Renal cortical epithelial cell (primary cell): ENCODE results near the gene AOPEP. TPM values are rescaled to one million over a fixed set of nuclear protein-coding genes. Genes with fewer than 3 reads are reported as not detected.

ENCODE experiments used
- DNase-seq: peaks from one replicate; pipeline ENCODE4 v3.0.0-alpha.2; 2011; ENCODE audit warnings: low read depth
- total RNA-seq: library from RNA; depleted of rRNA; stranded (reverse); fragments of >200 nt; gene quantifications from 2 replicates; pipeline ENCODE4 v1.2.3, GENCODE V29; 2014

AOPEP gene
- total RNA-seq, 1 donor from 2014 or later, result 133 TPM

DNA sequence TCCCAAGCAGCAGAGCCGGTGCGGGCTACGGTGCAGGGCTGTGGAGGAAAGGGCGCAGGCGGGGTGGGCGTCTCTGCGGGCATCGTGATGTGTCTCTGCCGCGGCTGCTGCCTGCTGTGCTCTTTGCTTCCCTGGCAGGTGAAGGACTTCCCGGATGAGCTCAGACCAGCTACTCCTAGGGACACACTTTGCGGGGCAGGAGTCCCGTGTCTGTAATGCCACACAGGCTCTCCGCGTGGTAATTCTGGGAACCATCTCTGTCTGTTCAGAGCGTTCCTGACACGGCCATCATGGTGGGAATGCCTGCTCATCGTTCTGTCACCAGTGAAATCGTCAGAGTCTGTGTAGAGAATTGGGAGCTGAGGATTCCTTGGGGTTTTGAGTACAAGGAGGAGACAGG lies 355.5 kb downstream of the AOPEP start:
- DNase-seq, result no peak

DNA sequence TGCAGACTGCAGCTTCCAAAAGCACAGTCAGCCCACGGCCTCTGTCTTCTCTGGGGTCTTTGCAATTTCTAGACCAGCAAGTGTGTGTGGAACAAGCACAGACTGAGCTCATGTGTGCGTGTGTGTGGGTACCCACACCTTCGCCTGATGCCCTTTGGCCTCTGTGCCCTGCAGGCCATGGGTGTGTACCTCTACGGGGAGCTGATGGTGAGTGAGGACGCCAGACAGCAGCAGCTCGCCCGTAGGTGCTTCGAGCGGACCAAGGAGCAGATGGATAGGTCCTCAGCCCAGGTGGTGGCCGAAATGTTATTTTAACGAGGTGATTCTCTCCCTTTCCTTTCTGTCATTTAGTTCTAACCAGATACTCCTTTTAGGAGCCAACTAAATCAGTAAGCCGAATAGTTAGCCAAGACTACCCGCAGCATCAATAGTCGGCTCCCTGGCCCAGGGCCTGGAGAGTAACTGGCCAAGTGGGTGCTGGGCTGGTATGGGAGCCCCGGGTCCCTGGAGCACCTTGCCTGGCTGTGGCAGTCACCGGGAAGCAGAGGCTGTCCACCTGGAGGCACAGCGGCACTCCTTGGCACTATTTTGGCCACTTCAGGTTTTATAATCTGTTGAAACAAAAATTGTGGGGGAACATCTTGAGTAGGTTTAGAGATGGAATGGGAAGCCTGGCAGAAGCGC lies 356.0 kb downstream of the AOPEP start:
- no peak for DNase-seq

DNA sequence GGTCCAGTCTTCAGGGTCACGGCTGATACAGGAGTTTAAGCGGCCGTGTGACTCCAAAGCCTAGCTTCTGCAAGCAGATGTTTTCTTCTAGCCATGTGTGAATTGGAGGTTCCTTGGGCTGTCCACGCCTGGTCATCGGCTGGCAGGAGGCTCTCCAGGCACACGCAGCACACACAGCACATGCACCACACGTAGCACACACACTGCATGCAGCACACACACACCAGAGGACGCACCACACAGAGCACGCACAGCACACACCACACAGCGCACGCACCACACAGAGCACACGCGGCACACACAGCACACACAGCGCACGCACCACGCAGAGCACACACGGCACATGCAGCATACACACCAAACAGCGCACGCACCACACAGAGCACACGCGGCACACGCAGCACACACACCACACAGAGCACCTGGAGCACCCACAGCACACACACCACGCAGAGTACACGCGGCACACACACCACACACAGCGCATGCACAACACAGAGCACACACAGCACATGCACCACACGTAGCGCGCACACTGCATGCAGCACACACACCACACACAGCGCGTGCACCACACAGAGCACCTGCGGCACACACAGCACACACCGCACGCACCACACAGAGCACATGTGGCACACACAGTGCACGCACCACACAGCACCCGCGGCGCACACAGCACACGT lies 356.7 kb downstream of the AOPEP start:
- DNase-seq, result no peak

DNA sequence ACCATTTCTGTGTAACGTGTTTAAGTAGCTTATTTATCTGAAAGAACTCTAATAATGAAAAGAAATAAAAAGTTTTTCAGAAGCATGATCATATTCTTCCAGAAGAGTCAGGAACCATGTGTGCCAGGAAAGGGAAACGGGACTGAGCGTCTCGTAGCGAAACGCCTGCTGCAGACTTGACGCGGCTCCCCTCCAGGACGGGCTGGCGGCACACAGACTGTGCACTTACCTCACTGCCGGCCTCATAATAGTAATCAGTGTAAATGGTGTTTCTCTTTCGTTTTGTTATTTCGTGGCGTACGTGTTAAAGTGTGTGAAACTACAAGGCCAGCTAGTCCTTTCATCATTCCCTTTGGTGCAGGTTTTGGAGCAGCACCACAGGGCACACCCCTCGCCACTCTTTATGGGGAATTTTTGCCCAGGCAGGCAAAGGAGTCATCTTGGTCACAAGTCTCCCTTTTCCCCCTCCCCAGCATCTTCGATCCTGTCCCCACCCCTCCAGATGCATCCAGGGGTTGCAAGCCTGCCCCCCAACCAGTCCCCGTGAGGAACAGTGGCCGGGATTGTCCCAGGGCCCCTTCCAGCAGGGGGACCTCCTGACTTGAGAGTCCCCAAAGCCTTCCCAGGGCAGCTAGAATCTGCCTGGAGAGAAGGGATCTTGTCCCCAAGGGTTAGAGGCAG lies 357.9 kb downstream of the AOPEP start:
- DNase-seq, result no peak

DNA sequence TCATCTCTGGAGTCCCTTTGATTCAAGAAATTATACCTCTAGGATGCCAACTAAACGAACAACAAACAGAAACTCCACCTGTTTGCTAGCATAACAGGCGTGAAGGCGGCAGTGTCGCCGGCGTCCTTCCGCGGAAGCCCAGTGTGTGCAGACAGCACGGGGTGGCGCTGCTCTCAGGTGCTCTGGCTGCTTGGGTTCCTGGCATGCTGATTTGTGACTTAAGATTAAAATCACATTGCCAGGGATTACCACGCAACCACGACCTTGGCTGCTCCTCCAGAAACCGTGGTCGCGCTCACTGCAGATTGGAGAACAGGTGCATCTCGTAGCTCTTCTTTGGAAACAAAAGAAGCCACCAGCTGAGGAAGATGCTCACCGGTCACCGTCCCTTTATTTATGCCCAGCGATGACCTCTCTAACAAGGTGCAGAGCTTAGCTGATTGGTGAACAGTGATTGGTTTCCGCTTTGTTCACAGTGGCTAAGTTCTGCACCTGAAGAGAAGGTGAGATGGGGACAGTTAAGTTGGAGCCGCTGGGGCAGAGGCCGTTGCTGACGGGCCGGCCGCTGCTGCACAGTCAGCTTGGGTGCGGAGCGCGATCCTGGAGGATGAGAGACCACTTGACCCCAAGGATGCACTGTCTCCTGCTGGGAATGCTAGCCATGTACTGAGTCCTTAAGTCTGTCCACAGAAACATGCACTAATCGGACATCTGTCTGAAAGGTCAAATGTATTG lies 358.7 kb downstream of the AOPEP start:
- DNase-seq, result no peak

DNA sequence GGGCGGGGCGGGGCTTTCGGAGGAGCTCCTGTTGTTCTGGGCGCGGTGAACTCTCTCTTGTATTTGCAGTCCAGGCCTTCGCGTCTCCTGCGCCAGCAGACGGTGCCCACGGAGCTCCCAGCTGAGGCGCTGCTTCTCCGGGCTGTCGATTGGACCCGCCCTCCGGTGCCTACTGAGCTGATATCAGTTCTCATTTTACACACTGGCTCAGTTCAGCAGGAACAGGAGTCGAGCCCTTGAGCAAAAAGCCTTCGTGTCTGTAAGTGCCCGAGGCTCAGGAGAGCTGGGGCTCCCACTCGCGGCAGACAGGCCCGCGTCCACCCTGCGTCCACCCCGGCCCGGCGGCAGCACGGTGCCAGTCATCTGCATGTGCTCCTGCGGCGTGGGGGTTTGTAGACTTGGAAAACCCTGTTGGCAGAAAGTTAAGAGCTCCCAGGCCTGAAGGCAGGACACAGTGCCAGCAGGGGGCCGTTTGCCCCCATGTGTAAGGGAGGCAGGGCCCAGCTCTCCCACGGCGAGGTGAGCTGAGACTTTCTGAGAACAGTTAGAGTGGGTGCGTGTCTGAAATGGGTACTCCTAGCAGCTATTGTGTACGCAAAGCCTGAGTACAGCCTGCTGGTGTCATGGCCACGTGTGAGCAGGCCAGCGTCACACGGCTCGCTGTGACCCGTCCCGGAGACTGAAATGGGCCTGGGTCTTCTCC lies 359.5 kb downstream of the AOPEP start:
- no peak for DNase-seq

DNA sequence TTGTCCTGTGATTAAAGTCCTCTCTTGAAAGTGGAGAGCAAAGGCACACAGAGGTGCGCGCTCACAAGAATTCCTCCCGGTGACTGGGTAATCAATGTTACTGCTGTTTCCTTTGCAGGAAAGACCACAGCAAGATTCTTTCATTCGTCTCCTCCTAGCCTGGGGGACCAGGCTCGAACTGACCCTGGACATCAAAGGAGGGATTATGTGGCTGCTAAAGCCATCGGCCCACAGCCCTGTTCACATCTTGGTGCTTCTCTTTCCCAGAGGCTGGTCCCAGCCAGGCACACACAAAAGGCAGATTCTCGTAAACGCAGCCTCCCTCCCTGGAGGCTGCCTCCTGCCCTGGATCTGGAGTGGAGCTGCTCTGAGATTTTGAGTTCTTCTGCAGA lies 360.1 kb downstream of the AOPEP start:
- DNase-seq, result no peak

DNA sequence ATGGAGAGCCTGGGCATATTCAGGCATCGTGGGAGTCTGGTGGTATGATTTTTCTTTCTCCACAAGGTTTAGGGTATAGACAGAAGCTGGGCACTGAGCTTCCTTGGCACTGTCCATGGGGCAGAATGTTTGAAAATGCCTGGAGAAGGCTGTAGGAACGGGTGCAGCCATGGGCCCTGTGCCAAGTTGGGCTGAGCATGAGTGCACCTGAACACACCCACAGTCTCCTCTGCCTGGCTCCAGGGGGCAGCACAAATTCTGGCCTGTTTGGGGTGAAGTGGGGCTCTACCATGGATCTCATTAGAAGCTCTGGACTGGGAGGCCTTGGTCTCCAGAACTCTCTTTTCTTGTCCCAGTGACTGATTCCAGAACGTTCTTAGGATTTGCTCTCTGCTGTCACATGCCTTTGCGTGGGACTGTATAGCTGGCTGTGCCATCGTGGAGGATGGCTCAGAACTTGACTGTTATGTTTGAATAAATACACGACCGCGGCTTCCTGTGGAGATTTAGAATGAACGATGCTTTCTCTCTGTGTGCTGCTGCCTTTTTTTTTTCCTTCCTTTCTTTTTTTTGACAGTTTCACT lies 361.3 kb downstream of the AOPEP start:
- DNase-seq, result peak; percentile 63

DNA sequence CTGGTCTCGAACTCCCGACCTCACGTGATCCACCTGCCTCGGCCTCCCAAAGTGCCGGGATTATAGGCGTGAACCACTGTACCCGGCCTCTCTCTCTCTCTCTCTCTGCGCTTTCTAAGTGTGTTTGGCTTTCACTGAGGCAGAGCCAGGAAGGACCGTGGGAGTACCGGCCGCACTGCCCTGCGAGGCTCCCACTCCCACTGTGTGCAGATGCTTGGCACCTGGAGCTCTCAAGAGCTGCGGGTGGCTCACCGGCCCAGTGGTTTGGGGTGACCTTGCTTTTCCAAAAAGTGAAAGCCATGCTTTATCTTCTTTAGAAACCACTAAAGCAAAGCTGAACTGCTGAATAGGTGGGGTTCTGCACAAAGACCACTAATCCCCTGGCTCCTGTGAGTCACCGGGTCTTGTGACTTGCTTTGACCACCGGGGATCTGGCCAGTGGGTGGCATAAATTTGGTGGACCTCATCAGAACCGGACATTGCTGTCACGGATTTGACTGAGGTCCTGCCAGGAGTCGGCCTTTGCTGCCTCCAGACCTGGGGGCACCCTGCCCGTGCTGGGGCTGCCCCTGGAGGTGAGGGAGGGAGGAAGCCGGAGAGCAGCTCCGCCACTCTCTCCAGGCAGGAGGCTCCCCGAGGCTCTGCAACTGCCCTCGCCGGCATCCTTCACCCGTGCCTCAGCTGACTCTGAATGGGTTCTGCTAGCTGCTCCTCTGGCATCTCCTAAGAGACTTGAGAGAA lies 362.1 kb downstream of the AOPEP start:
- DNase-seq, result no peak

DNA sequence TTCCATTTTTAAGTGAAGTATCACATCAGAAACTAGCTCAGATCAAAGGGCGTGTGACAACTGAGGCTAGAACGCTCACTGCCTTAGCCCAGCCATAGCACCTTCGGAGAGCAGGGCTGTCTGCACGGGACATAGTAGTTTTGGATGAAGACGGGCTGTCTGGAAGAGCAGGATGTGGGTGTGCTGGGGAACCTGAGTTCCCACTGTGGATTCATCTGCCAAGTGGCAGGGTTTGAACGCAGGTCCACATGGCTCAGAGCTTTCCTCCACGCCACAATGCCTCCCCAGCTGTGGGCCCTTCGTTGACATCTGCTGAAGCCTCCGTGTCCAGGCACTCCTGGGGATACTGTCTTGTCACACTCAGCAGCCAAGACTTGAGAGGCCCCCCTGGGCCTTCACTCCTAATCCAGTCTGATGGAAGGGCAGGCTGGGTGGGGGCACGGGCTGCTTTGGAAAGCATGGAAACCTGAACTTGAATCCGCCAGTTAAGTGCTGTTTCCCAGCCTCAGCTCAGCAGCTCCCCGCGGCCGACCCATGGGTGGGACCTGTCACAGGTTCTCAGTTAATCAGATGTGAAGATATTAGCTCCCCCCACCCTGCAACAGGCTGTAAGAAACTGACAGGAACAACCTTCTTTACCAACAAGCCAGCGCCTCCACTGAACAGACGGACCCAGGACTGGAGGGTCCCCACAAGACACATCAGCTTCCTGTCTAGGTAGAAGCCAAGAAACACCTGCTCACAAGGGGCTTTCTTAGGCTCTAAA lies 362.9 kb downstream of the AOPEP start:
- no peak for DNase-seq

DNA sequence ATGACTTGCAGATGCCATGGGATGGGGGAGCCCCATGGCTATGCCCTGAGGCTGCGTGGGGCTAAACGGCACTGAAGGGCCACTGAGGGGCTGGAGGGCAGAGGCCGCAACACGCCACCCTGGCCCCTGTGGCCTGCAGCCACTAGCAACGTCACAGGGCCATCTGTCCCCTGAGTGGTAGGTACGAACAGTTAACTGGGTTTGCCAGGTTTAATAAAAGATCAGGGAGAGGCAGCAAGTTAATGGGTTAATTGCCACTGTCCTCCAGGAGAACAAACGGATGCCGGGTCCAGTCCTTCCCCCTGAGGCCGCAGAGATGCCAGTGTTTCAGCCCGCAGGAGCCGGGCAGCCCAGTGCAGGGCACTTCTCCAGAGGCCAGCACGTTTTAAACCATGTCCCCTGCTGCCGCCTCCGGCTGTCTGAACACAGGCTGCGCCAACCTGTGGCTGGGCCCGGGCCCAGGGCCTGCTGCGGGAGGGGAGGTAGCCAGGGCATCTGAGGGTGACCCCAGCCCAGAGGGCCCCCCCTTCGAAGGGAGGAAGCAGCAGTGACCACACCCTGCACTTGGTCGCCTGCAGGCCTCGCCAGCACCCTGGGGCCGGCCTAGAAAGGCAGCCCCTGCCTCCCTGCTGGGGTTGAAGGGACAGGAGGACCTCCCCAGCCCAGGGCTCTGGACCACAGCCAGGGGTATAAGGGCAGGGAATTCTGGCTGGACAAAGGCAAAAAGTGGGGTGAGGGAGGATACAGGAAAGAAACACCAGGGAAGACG lies 363.7 kb downstream of the AOPEP start:
- DNase-seq, result no peak

DNA sequence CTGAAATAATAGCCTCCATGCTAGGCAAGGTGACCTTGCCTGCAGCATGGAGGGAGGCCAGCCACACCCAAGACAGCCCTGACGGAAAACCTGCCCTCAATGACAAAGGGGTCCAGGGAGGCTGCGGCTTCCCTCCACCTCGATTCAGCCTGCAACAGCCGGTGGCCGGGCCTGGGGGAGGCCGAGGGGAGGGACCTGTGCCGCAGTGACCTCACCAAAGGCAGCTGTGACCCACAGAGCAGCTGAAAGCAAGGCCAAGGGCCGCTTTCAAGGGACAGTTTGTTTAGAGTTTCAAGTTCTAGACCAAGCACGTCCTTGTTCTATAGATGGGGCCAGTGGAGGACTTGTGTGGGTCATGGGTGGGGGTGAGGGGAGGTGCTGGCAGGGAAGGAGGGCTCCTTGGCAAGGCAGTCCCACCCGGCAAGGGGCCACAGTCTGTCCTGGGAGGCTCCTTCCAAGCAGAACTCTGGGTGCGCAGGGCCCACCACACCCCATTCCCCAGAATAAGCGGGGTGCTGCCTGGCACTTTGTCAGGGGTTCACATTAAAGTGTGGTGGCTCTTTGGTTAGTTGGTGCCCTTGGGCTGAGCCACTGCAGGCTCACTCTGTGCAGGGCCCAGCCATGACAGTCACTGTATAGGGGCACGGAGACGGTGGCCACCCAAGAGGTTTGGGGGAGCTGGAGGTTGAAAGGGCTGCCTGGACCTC lies 364.5 kb downstream of the AOPEP start:
- no peak for DNase-seq

DNA sequence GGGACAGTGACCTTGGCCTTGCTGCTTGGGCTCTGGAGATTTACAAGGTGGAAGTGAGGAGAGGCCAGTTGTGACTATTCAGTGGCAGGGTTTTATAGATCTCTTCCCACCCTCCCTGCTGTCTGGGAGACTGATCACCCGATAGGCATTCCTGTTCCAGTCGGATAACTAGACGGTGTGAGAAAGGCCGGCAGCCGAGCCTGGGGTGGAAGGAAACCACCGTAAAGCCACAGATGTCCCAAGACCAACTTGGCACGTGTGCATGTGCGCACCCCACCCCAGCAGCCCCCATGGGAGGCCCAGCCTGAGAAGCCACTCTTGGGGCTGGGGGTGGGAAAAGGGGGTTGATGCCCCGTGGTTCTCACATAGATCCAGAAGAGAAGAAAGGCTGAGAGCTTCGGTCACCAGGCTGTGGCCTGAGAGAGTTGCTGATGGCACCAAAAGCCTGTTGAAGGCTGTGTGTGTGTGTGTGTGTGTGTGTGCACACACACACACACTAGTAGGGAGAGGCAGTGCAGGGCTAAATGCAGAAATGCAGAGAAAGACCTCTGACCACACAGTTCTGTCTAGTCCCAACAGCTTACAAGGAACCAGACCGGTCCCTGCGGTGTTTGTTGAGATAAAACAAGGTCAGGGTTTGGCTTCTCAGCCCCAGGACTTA lies 365.2 kb downstream of the AOPEP start:
- peak; percentile 92 for DNase-seq

DNA sequence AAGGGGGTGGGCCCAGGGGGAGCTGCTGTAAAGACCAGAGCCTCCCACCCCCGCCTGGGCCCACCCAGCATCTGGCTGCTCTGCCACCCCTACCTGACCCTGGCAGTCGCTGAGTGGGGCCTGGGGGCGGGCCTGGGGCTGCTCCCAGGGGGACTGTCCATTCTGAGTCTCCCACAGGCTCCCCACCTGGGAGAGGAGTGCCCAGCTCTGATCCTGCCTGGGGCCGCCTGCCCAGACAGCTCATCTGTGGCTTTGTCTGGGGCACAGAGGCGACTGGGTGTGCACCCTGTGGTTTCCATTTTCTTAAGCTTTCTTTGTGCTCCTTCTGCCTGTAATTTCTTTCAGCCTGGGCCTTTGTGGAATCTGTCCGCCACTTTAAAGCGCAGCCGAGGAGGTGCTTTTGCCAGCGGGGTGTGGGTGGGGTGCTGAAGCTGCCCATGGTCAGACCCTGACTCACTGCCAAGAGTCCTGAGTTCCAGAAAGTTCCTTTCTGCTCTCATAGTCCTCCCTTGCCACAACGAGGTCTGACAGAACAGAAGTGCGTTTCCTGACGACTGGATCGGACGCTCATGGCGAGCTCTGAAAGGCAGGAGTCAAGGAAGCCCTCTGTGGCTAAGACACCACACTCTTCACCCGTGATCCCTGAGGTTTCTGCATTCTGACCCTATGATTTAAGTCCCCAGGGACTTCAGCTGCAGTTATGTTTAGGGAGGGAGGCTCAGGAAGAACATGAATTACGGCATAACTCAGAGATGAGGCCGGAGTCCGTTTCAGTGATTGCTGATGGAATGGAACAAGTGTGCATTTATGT lies 366.0 kb downstream of the AOPEP start:
- peak; percentile 91 for DNase-seq

DNA sequence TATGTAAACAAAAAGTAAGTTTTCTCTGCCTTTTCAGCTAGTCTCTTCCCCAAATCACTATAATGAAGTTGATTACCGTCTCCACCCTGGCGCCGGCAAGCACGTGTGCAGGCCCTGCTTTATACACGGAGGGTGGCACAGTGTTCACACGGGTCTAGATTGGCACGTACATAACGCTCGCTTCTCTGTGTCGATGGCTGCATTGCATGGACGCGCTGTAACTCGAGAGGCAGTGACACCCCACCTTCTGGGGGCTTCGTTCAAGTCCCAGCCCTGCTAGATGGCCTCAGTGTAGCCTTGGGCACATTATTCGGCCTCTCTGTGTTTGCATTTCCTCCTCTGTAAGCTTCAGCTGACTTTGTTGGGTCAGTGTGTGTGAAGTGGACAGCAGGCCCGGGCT lies 367.1 kb downstream of the AOPEP start:
- no peak for DNase-seq

DNA sequence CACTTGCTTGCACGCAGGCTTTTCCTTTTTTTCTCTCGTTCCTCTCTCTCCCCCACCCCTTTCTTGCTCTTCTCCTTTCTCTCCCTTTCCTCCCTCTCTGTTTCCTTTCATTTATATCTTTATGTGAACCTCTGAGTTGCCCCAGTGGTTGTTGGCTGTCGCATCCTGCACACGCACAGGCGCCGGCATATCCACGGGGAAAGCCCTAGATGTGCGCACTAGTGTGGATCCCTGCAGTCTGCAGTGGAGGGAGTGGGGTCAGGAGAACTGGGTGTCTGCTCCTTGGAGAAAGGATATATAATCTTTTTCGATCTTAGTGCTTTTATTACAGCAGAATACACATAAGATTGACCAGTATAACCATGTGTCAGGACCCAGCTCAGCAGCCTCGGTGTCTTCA lies 367.5 kb downstream of the AOPEP start:
- DNase-seq, result no peak
